ENCODE measurements around the gene CDHR3. TPM values are rescaled to one million over a fixed set of nuclear protein-coding genes. Genes with fewer than 3 reads are reported as not detected.

Gene CDHR3, protein sequence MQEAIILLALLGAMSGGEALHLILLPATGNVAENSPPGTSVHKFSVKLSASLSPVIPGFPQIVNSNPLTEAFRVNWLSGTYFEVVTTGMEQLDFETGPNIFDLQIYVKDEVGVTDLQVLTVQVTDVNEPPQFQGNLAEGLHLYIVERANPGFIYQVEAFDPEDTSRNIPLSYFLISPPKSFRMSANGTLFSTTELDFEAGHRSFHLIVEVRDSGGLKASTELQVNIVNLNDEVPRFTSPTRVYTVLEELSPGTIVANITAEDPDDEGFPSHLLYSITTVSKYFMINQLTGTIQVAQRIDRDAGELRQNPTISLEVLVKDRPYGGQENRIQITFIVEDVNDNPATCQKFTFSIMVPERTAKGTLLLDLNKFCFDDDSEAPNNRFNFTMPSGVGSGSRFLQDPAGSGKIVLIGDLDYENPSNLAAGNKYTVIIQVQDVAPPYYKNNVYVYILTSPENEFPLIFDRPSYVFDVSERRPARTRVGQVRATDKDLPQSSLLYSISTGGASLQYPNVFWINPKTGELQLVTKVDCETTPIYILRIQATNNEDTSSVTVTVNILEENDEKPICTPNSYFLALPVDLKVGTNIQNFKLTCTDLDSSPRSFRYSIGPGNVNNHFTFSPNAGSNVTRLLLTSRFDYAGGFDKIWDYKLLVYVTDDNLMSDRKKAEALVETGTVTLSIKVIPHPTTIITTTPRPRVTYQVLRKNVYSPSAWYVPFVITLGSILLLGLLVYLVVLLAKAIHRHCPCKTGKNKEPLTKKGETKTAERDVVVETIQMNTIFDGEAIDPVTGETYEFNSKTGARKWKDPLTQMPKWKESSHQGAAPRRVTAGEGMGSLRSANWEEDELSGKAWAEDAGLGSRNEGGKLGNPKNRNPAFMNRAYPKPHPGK
- 0.47 TPM in 2 replicates for total RNA-seq

DNA sequence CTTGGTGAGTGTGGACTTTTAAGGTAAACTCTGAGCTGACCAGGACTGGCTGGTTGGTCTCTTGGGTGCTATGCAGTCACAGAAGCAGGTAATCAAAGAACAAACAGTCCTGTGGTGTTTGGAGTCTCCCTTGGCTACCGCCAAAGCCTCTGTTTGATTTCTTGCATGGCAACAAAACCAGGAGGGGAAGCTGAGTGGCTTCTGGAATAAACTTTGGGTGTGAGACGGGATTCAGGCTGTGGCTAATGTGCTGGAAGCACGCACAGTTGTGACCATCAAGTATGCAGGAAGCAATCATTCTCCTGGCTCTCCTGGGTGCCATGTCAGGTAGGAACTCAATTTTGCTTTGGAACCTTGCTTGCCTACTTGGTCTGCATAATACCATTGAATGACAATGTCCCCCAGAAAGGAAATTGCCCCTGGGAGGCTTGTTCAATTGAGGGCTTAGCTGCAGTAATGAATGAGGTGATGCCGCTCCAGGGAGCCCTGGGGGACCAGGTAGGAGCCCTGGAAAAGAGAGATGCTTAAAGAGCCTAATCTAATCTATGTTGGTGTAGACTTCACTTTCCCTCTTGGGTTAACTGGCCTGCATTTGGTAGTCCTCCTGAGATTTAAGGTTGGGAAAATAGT lies at the start of gene CDHR3:
Gene CDHR3, plus strand, starts transcription at position 227 of the 630 bp plus-strand sequence. Its CDS starts 55 bp downstream, at position 282.
- no peaks in the 10 kb centered on the region for H3K9me3 Mint-ChIP-seq
- no peak for DNase-seq (ENCODE audit: low spot score)
- H3K4me1 Mint-ChIP-seq (ENCODE audit: low read depth): no peaks in the 10 kb centered on the region
- H3K36me3 Mint-ChIP-seq (ENCODE audit: low read depth): no peaks in the 10 kb centered on the region
- intact Hi-C loops (cut with micrococcal nuclease): no loop called here
- H3K27ac Mint-ChIP-seq: no peak within 1 kb of the TSS
- peaks cover 12% of the 10 kb centered on the region for H3K27me3 Mint-ChIP-seq (ENCODE audit: insufficient read depth)
- no peak within 1 kb of the TSS for H3K4me3 Mint-ChIP-seq

DNA sequence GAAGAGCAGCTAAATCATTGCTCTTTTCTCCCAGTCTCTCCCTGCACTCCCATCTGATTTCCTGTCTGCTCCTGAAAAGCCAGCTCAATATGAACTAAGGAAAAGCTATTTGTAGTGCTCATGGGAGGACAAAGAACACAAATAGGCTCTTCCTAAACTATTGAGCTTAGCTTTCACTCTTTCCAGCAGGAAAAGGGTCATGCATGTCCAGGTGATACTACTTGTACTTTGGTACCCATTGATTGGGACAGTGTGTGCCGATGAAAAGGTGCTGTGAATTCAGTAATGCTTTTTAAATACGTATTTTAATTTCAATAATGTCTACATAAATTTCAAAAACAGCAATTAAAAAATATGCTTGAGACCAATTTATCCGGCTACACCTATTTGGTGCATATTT lies 49.1 kb upstream of the CDHR3 start:
- no peak for DNase-seq (ENCODE audit: low spot score)
- no peak overlapping the region for H3K4me3 Mint-ChIP-seq
- no peaks in the 10 kb centered on the region for H3K4me1 Mint-ChIP-seq (ENCODE audit: low read depth)
- peaks cover 13% of the 10 kb centered on the region for H3K27me3 Mint-ChIP-seq (ENCODE audit: insufficient read depth)
- peaks cover 9% of the 10 kb centered on the region for H3K9me3 Mint-ChIP-seq
- intact Hi-C loops (cut with micrococcal nuclease): no loop called here
- H3K27ac Mint-ChIP-seq: no peak overlapping the region
- peaks cover 6% of the 10 kb centered on the region for H3K36me3 Mint-ChIP-seq (ENCODE audit: low read depth)

DNA sequence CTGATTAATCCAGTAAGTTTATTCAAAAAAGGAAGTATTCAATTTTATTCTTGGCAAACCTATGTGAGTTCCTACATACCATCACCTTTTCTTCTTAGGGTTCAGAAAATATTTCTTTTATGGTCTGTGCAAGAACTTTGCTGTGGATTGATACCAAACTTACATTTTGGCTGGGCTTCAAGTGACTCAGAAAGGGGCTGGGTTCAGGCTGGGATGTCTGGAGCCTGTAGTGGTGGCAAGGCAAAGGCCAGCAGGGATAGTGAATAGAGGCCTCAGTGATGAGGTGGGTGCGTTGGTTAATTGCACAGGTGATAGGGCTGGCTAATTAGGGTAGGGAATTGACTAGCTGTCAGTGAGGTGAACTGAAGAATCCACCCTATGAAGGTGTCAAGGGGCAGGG lies 46.5 kb upstream of the CDHR3 start:
- Mint-ChIP-seq H3K4me3 (no peak overlapping the region), H3K27me3 (ENCODE audit: insufficient read depth) (peaks cover 13% of the 10 kb centered on the region), H3K4me1 (ENCODE audit: low read depth) (no peaks in the 10 kb centered on the region), H3K9me3 (peaks cover 7% of the 10 kb centered on the region), H3K36me3 (ENCODE audit: low read depth) (peaks cover 5% of the 10 kb centered on the region), H3K27ac (no peak overlapping the region)
- intact Hi-C loops (cut with micrococcal nuclease): no loop called here
- DNase-seq (ENCODE audit: low spot score): no peak

DNA sequence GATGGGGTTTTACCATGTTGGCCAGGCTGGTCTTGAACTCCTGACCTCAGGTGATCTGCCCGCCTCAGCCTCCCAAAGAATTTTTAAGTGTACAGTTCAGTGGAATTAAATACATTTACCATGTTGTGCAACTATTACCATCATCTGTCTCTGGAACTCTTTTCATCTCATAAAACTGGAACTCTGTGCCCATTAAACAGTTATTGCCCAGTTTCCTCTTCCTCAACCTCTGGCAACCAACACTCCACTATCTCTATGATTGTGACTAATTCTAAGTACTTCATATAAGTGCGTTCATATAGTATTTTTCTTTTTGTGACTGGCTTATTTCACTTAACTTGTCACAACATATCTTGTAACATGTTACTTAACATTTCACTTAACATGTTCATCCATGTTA lies 45.4 kb upstream of the CDHR3 start:
- H3K36me3 Mint-ChIP-seq (ENCODE audit: low read depth): peaks cover 5% of the 10 kb centered on the region

DNA sequence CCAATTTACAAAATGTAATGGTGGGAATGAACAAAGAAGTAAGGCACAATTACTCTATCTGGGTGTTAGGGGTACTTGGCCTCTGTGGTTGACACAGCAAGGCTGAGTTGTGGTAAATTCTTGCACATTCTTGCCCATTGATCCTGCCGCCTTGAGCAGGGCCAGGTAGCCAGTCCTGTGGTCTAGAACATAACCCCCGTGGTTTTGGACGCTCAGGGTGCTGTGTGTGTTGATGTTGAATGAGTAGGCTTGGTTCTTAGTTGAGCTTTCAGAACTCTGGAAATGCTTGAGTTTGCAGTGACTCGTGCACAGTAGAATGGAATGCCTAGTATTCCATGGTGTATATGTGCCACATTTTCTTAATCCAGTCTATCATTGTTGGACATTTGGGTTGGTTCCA lies 42.3 kb upstream of the CDHR3 start:
- intact Hi-C loops (cut with micrococcal nuclease): no loop called here
- Mint-ChIP-seq H3K4me3 (no peak overlapping the region), H3K9me3 (peaks cover 15% of the 10 kb centered on the region), H3K36me3 (ENCODE audit: low read depth) (peaks cover 10% of the 10 kb centered on the region), H3K27me3 (ENCODE audit: insufficient read depth) (peaks cover 13% of the 10 kb centered on the region), H3K4me1 (ENCODE audit: low read depth) (peaks cover 16% of the 10 kb centered on the region), H3K27ac (no peak overlapping the region)
- no peak for DNase-seq (ENCODE audit: low spot score)

More for the DNA sequence above, 45.4 kb upstream of the CDHR3 start:
- no peak overlapping the region for H3K4me3 Mint-ChIP-seq
- H3K9me3 Mint-ChIP-seq: peaks cover 12% of the 10 kb centered on the region
- no peaks in the 10 kb centered on the region for H3K4me1 Mint-ChIP-seq (ENCODE audit: low read depth)
- no peak for DNase-seq (ENCODE audit: low spot score)
- H3K27ac Mint-ChIP-seq: no peak overlapping the region
- intact Hi-C loops (cut with micrococcal nuclease): no loop called here
- H3K27me3 Mint-ChIP-seq (ENCODE audit: insufficient read depth): peaks cover 13% of the 10 kb centered on the region

DNA sequence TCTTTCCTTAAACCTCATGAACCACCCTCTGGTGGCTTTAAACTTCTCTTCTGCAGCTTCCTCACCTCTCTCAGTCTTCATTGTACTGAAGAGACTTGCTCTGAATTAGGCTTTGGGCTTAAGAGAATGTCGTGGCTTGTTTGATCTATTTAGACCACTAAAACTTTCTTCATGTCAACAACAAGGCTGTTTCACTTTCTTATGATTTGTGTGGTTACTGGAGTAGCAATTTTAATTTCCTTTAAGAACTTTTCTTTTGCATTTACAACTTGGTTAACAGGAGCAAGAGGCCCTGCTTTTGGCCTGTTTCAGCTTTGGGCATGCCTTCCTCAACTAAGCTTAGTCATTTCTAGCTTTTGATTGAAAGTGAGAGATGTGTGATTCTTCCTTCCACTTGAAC lies 38.1 kb upstream of the CDHR3 start:
- Mint-ChIP-seq H3K4me3 (no peak overlapping the region), H3K27me3 (ENCODE audit: insufficient read depth) (peaks cover 12% of the 10 kb centered on the region)

DNA sequence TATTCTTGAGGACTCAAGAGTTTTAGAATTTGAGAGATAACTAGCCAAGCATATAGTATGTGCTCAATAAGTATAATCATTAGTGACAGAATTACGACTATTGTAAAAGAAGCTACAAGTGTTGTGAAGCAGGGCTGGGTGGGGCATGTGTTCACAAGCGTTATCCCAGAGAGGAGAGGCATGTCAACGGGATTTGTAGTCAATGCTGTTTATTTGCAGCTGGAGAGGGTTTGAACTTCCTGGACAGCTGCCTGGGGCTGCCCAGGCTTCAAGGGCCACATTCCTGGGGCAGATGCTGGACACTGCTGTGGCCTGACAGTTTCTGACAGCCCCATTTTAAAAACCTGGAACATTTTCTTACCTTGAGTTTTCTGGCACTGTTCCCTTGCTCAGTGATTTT lies 36.9 kb upstream of the CDHR3 start:
- Mint-ChIP-seq H3K4me3 (no peak overlapping the region), H3K36me3 (ENCODE audit: low read depth) (peaks cover 5% of the 10 kb centered on the region), H3K4me1 (ENCODE audit: low read depth) (peaks cover 18% of the 10 kb centered on the region), H3K27ac (no peak overlapping the region), H3K27me3 (ENCODE audit: insufficient read depth) (peaks cover 14% of the 10 kb centered on the region), H3K9me3 (peaks cover 8% of the 10 kb centered on the region)
- DNase-seq (ENCODE audit: low spot score): no peak
- intact Hi-C loops (cut with micrococcal nuclease): loop anchor here (5.0 kb wide), 4 partner anchors 81 to 941 kb away; partner anchors contain the start of gene PIK3CG

More for the DNA sequence above, 38.1 kb upstream of the CDHR3 start:
- no peak for DNase-seq (ENCODE audit: low spot score)
- intact Hi-C loops (cut with micrococcal nuclease): loop anchor here (1.0 to 5.0 kb wide), 8 partner anchors 35 to 942 kb away; partner anchors contain the start of genes ATXN7L1 and PIK3CG
- peaks cover 11% of the 10 kb centered on the region for H3K9me3 Mint-ChIP-seq
- H3K4me1 Mint-ChIP-seq (ENCODE audit: low read depth): peaks cover 18% of the 10 kb centered on the region
- peak overlapping the region; percentile 56 for H3K27ac Mint-ChIP-seq
- peaks cover 6% of the 10 kb centered on the region for H3K36me3 Mint-ChIP-seq (ENCODE audit: low read depth)

DNA sequence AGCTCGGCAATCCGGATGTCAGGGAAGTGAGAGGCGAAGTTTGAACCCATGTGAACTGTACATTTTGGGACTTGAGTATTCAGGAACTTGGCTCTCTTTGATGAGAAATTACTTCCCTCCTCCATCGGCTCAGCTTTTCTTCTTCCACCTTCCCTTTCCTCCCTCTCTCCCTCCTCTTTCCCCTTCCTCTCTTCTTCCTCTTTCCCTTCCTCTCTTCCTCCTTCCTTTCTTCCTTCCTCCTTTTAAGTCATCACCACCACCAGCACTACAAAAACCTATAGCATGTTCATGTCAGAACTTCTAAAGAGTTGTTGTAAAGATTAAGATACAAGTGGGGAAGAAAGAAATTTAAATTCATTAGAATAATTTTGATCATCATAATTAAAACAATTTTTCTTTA lies 31.9 kb upstream of the CDHR3 start:
- H3K9me3 Mint-ChIP-seq: no peaks in the 10 kb centered on the region
- H3K27ac Mint-ChIP-seq: no peak overlapping the region
- intact Hi-C loops (cut with micrococcal nuclease): no loop called here
- DNase-seq (ENCODE audit: low spot score): no peak
- H3K4me1 Mint-ChIP-seq (ENCODE audit: low read depth): peaks cover 6% of the 10 kb centered on the region
- no peak overlapping the region for H3K4me3 Mint-ChIP-seq
- peaks cover 30% of the 10 kb centered on the region for H3K27me3 Mint-ChIP-seq (ENCODE audit: insufficient read depth)
- H3K36me3 Mint-ChIP-seq (ENCODE audit: low read depth): no peaks in the 10 kb centered on the region

DNA sequence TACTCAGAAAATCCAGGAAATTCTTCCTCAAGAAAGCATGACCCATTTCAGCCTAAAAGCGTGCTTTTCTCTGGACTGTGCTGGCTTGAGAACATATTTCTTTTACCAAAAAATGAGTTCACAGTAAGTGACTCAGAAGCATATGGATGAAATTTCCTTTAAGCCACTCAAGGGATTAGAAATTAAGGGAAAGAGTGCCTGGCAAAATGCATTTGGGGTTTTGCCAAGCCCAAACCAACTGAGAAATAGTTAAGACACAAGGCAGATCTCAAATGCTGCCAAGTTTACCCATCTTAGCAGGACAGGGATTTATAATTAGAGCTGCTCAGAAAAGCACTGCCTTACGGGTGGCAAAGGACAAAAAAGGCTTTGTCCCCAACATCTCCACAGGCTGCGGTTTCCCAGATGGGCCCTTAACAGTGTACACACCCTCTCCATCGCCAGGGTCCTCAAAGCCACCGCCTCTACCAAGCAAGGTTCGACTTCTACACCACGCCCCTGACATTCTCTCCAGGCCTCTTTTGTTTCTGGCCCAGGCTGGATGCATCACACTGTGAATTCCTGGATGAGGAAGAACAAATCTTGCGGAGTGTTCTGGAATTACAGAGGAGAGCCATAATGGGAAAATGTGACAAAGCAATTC lies 30.1 kb upstream of the CDHR3 start:
- Mint-ChIP-seq H3K36me3 (ENCODE audit: low read depth) (no peaks in the 10 kb centered on the region), H3K4me3 (no peak overlapping the region), H3K27ac (no peak overlapping the region), H3K4me1 (ENCODE audit: low read depth) (peaks cover 6% of the 10 kb centered on the region), H3K27me3 (ENCODE audit: insufficient read depth) (peaks cover 21% of the 10 kb centered on the region), H3K9me3 (no peaks in the 10 kb centered on the region)
- intact Hi-C loops (cut with micrococcal nuclease): no loop called here
- no peak for DNase-seq (ENCODE audit: low spot score)

DNA sequence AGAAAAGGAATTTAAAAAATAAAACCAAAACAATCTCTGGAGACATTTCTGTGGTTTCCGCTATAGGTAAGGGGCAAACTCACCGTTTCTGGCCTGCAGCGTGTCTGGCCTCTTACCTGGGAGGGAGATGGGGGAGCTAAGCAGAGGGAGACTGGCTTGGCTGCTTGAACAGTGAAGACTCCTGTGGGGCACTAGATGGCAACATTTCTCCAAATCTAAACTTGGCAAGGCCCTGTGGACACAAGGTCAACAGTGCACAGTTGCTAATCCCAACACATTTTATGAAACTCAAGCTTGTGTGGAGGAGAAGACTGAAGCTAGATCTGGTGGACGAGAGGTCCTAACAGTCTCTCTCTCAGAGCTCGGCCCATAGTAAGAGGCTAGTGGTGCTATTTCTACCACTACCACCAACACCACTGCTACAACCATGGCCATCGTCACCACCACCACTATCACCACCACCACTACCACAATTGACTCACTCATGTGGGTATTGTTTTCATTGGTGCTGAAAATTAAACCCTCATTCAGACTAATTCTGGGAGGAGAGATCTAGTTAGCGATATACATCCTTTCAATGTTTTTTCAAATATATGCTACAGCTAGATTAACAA lies 28.4 kb upstream of the CDHR3 start:
- H3K4me3 Mint-ChIP-seq: no peak overlapping the region
- intact Hi-C loops (cut with micrococcal nuclease): no loop called here
- H3K27me3 Mint-ChIP-seq (ENCODE audit: insufficient read depth): peaks cover 18% of the 10 kb centered on the region
- no peak overlapping the region for H3K27ac Mint-ChIP-seq
- H3K9me3 Mint-ChIP-seq: no peaks in the 10 kb centered on the region
- H3K36me3 Mint-ChIP-seq (ENCODE audit: low read depth): no peaks in the 10 kb centered on the region
- no peak for DNase-seq (ENCODE audit: low spot score)
- H3K4me1 Mint-ChIP-seq (ENCODE audit: low read depth): peaks cover 6% of the 10 kb centered on the region

DNA sequence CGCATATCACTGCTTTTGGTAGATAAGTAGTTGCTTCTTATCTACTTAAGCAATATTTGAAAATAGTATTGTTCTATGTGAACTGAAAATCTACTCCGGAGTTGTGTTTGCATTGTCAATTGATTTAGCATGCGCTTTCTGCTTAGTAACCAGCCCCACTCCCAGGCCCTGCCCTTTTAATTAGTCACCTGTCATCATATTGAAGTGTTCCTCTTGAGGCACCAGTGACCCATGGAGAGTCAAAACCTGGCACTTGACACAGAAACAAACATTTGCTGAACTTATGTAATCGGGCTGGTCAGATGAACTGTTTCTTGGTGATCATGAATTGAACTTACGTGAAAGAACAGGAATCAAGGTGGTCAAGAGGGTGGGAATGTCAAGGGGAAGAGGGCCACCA lies 27.8 kb upstream of the CDHR3 start:
- Mint-ChIP-seq H3K27ac (no peak overlapping the region), H3K9me3 (no peaks in the 10 kb centered on the region), H3K27me3 (ENCODE audit: insufficient read depth) (peaks cover 16% of the 10 kb centered on the region), H3K36me3 (ENCODE audit: low read depth) (no peaks in the 10 kb centered on the region), H3K4me1 (ENCODE audit: low read depth) (peaks cover 6% of the 10 kb centered on the region), H3K4me3 (no peak overlapping the region)
- DNase-seq (ENCODE audit: low spot score): no peak
- intact Hi-C loops (cut with micrococcal nuclease): no loop called here

DNA sequence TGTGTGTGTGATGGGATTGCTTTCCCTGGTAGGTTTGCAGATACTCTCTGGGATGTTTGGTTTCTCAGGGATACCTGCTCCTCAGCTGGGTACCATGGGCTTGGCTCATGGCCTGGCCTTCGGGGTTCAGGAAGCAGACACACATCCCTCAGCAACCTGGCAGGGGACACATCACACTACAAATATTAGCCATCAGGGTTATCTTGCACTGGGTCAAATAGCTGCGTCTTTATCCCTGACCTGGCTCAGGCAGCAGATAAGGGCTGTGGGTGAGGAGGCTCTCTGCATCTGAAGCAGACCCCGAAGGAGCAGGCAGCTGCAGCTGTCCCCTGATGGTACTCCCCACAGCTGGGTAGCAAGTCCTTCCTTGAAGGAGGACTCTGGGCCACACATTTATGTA lies 25.7 kb upstream of the CDHR3 start:
- intact Hi-C loops (cut with micrococcal nuclease): no loop called here
- no peak overlapping the region for H3K4me3 Mint-ChIP-seq
- no peak for DNase-seq (ENCODE audit: low spot score)
- H3K9me3 Mint-ChIP-seq: no peaks in the 10 kb centered on the region
- peaks cover 6% of the 10 kb centered on the region for H3K27me3 Mint-ChIP-seq (ENCODE audit: insufficient read depth)
- H3K36me3 Mint-ChIP-seq (ENCODE audit: low read depth): no peaks in the 10 kb centered on the region
- peaks cover 2% of the 10 kb centered on the region for H3K4me1 Mint-ChIP-seq (ENCODE audit: low read depth)
- no peak overlapping the region for H3K27ac Mint-ChIP-seq
